ENCODE results near the gene HECW1.
"Not testable (repeated sequence)": the region's sequence is repeated elsewhere in the genome, so short reads cannot be mapped to it uniquely, and the experiment has no call there.

Gene HECW1

DNA sequence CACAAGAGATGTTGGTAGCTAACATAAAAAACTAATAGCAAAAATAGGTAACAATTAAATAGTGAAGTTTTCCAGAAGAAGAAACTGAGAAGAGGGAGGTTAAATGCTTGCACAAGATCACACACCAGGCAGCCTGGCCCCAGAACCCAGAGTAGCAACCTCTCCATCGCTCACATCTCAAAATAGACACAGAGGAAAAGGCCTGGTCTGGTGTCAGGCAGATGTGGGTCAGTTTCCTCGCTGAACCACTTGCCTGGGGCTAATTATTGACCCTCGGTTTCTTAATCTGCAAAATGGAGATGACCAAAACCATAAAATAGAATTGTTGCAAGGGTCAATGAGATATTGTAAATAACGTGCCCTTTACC, 425.9 kb downstream of the HECW1 start:
- no peak for DNase-seq (ENCODE audit: low read depth)

DNA sequence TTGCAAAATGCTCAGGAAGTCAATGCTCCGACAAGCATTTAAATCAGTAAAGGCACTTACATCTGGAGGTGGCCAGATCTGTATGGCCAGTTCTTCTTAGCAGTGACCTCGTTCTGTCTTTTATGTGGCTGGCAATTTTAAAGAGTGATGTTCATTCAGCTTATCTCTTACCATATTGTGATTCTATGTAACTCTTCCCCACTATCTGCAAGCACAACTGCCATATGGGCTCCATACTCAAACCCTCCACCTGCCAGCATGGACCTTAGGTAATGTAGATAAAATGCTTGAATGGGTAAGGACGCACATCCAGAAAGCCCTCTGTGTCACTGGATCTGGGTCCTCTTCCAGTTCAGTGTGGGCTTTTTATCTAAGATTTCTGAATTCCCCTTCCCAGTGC, 428.0 kb downstream of the HECW1 start:
- no peak for DNase-seq (ENCODE audit: low read depth)

GRCh38 chr7:43542716-43543115, 430.3 kb downstream of the HECW1 start:
- no peak for DNase-seq (ENCODE audit: low read depth)

- DNase-seq (ENCODE audit: low read depth): no peak
These were observed 433.8 kb downstream of the HECW1 start for GRCh38 chr7:43546231-43546630.

DNA sequence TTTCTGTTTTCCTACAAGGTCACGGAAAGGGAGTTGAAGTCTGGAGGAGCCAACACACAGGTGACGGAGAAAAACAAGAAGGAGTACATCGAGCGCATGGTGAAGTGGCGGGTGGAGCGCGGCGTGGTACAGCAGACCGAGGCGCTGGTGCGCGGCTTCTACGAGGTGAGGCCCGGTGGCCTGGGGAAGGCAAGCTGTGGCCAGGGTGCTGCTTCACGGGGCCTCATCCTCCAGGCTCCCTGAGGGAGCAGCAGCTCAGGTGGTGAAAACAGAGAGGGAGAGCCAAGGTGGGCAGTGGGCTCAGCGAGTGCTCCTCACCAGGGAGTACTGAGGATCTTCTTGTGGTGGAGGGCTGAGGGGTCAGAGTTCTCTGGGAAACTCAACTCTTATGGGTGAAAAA, 438.0 kb downstream of the HECW1 start:
- DNase-seq (ENCODE audit: low read depth): no peak

DNA sequence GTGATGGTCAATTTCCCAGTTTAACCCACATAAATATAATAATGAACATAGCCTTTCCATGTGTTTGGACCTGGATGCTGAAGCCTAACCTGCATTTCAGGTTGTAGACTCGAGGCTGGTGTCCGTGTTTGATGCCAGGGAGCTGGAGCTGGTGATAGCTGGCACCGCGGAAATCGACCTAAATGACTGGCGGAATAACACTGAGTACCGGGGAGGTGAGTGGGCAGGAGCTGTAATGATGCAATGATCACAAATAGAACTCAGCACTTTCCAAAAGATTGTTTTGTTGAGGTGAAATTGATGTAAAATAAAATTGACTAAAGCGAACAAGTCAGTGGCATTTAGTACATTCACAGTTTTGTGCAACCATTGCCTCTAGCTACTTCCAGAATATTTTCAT, 439.7 kb downstream of the HECW1 start:
- no peak for DNase-seq (ENCODE audit: low read depth)

- no peak for DNase-seq (ENCODE audit: low read depth)
These were observed 441.6 kb downstream of the HECW1 start for GRCh38 chr7:43553999-43554398.

DNA sequence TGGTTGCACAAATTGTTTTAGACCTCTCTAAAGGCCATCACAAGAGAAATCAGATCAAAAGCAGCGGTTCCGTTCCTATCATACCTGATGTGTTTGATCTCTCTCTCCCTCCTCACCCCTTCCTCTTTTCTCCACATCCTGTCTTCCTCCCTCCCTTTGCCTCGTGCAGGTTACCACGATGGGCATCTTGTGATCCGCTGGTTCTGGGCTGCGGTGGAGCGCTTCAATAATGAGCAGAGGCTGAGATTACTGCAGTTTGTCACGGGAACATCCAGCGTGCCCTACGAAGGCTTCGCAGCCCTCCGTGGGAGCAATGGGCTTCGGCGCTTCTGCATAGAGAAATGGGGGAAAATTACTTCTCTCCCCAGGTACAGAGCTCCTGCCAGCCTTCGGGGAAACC, 442.0 kb downstream of the HECW1 start:
- DNase-seq (ENCODE audit: low read depth): no peak

DNA sequence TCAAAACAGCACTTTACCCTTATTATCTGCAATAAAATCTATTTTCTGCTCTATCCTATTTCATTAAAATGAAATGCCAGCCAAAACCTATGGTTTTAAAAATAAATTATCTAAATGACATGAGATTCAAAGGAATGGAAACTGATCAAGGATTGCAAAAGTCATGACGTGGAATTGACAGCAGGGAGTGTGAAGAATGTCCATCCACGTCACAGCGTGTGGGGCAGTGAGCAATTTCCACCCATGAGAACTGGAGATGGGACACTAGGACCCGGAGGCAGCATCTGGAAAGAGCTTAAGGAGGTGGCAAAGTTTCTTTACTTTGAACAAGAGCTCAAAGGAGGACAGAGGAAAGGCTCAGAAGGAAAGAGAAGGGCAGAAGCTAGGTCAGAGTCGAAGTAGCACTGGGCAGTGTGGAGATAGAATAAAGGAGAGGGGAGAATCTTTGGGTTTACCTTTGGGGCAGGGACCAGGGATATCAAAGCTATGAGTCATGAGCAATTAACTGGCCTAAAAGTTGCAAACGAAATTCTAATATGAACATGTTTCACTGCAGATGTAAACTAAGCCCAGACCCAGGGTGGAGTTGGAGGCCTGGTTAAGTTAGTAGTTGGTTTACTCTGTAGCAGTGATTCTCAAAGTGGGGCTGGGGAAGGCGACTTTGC, 445.5 kb downstream of the HECW1 start:
- no peak for DNase-seq (ENCODE audit: low read depth)

- no peak for DNase-seq (ENCODE audit: low read depth)
These were observed 446.9 kb downstream of the HECW1 start for GRCh38 chr7:43559171-43559945.

DNA sequence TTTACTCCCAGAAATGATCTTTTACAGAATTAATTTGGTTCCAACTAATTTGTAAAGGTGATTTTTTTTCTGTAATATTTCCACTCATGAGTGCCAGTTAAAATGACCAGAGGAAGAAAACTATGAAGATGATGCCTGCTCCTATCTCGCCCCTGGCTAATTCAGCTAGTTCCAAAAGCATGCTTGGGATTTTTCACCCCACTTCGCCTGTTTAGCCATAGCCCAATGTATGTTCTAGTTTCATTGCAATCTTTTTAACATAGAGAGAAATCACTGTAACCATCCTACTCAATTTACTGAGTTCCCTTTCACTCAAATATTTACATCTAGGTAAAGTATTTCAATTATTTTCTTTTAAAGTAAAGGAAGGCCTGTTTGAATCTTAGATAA, 447.5 kb downstream of the HECW1 start:
- DNase-seq (ENCODE audit: low read depth): no peak

- no peak for DNase-seq (ENCODE audit: low read depth)
These were observed 448.4 kb downstream of the HECW1 start for GRCh38 chr7:43560742-43561330.

DNA sequence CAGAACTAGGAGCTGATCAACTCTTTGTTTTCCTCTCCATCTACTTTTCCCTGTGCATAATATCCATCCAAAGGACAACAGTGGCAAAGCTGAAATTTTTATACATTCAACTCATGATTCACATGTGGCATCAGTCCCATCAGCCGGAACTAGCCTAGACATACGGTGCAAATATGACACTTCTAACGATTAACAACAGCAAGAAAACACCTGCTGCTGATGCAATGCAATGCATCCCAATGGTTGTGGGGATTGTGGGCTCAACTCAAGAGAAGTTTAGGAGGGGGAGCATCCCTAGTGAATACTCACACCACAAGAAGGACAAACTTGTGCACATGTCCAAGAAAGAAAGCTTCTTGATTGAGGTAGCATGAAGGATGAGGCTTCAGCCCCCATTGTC, 449.9 kb downstream of the HECW1 start:
- DNase-seq (ENCODE audit: low read depth): no peak

- no peak for DNase-seq (ENCODE audit: low read depth)
These were observed 453.3 kb downstream of the HECW1 start for GRCh38 chr7:43565786-43566185.

GRCh38 chr7:43568529-43568928, 456.1 kb downstream of the HECW1 start:
- no peak for DNase-seq (ENCODE audit: low read depth)

GRCh38 chr7:43569424-43569823, 457.0 kb downstream of the HECW1 start:
- DNase-seq (ENCODE audit: low read depth): no peak

- no peak for DNase-seq (ENCODE audit: low read depth)
These were observed 458.4 kb downstream of the HECW1 start for GRCh38 chr7:43570688-43571365.

GRCh38 chr7:43572516-43573049, 460.1 kb downstream of the HECW1 start:
- DNase-seq (ENCODE audit: low read depth): no peak

DNA sequence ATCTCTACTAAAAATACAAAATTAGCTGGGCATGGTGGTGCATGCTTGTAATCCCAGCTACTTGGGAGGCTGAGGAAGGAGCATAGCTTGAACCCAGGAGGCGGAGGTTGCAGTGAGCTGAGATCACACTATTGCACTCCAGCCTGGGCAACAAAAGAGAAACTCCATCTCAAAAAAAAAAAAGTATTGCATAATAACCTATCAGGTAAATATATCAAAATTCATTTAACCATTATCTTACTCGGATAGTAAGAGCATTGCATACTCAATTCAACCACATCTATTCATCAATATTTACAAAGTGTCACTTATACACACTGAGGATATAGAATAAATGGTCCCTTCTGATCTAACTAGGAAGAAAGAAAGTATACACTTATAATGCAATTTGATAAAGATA, 461.4 kb downstream of the HECW1 start:
- not testable (repeated sequence) for DNase-seq (ENCODE audit: low read depth)

DNA sequence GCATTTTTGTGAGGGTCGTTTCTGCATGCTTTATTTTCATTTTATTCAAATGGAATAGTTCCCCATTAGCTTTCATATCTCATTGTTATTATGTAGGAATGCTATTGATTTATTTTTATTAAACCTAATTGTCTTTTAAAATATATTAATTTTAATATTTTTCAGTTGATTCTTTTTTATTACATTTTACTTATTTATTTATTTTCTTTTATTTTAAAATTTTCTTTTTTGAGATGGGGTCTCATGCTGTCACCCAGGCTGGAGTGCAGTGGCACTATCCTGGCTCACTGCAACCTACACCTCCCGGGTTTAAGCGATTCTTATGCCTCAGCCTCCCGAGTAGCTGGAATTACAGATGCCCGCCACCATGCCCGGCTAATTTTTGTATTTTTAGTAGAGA, 463.1 kb downstream of the HECW1 start:
- DNase-seq (ENCODE audit: low read depth): no peak

GRCh38 chr7:43576241-43576640, 463.8 kb downstream of the HECW1 start:
- DNase-seq (ENCODE audit: low read depth): no peak

- DNase-seq (ENCODE audit: low read depth): no peak
These were observed 465.1 kb downstream of the HECW1 start for GRCh38 chr7:43577485-43577951.
